Activated T-cell treated with anti-CD3 and anti-CD28 coated beads for 1 hour (primary cell): ENCODE measurements around the gene MUC5AC.

Experiments
- DNase-seq: peaks from one replicate; pipeline ENCODE4 v3.0.0-alpha.2; 2020; ENCODE audit warnings: low read depth

The MUC5AC gene

DNA sequence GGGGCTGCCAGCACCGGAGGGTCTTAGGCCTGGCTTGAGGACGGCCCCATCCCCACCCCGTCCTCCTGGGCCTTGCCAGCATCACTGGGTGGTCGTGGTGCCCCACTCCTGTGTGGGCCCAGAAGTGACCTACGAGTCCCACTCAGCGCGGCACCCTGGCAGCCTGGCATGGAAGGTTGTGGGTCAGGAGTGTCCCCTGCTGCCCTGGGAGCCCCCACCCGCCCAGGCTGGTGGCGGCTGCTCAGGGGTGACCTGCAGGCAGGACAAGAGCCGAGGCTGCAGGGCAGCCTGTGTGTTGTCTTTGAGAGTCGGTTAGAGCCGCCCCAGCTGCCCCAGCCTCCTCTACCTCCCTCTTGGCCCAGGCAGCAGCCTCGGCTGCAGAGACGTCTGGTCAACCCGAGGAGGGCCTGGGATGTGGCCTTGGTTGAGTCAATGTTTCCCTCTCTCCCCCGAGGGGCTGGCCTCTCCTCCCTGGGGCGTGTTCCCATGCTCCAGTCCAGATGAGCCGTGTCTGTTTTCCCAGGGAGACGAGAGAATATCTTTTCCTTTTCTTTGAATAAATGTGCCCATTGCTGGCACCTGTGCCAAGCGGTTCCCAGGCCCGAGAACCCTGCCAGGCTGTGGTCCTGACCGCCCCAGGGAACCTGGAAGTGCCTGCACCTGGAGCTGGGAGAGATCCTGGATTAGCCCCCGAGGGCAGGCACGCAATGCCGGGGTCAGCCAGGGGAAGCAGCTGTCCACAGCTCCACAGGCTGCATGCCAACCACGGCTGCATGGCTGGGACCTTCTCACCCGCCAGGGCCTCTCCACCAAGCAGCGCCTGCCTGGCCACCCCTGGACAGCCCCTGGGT is 35.7 kb upstream of the MUC5AC start:
- DNase-seq: no peak

DNA sequence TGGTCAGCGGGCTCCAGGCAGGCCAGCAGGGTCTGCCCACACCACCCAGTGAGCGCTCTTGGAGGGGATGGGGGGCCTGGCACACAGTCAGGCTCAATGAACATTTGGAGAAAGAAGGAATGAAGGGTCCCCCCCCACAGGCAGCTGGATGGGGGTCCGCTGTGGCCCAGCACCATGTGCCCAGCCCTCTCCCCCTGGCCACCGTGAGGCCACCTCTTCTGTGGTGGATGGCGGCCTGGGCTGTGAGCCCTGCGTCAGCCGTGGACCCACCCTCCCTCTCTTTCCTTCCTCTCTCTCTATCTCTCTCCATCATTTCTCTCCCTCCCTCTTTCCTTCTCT is 35.1 kb upstream of the MUC5AC start:
- DNase-seq: no peak

DNA sequence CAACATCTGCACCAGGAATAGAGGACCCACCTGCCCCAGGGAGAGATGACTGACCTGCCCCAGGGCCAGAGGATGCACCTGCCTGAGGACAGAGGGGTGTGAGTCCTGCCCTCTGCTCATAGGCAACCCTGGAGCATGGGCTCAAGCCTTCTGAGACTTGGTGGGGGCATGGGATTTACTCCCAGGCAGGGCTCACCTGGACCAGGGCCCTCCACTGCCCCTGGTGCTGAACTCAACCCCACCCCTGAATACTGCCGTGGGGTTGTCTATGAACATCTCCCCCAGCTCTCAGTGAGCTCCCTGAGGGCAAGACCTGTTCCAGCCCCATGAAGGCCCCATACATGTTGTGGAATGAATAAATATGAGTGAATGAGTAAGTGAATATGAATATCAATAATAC is 33.8 kb upstream of the MUC5AC start:
- no peak for DNase-seq

DNA sequence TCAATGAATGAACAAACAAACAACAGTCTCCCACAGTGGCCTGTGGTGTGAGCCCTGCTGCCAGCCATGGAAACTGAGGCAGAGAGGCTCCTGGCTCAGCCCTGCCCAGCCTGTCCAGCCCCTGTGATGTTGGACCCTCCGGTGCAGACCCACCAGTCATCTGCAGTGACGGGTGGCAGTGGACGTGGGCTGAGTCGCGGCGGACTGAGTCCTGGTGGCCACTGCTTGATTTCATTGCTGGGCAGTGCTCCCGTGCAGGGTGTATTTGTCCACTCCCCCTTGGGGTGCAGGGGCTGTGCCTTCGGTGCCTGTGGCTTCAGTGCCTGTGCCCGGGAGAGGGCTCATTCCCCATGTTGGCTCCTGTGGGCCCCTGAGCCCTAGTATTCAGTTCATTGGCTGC is 31.9 kb upstream of the MUC5AC start:
- DNase-seq: no peak

DNA sequence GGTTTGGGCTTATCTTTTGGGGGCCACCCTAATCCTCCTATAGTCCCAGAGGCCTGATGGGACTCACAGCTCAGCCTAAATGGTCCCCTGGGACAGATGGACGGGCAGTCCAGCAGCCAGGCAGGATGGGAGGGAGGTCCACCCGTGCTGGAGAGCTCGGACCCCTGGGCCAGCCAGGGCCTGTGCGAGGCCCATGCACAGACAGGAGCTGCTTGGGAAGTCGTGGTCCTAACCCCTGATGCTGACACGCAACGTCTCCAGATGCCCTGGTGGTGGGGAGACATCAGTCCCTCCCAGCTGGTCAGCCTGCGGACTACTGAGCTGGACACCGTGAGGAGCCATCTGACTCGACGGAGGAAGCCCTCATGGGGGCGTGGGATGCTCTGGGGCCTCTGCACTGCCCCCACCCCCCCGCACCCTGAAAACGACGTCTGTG is 31.2 kb upstream of the MUC5AC start:
- DNase-seq: no peak

DNA sequence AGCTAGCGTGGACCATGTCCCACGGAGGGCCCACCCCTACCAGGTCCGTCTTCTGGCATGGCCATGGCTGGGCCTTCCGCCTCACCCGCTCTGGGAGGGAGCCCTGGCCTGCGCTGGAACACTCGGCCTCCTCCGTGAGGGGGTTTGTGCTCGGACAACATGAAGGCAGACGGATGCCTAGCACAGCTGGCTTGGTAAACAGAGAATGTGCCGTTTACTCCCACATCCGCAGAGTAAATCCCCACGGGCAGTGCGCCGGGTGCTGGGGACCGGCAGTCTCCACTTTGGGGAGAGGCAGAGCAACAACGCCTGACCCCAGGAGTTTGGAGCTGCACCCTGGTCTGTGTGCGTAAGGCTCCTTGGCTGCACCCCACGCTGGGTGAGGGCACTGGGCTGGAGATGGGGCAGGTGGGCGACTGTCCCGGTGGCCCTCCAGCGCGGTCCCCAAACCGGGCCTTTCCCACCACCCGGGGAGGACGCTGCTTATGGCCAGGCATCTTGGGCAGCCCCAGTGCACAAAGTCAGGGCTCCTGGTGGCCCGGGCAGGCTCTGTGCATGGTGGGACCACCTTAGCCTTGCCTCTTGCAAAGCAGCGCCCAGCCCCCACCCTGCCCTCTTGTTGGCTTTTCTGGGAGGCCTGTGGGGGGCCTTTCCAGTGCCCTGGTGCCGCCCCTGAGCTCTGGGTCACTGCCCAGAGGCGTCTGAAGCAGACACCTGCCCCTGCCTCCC is 30.7 kb upstream of the MUC5AC start:
- DNase-seq: no peak

DNA sequence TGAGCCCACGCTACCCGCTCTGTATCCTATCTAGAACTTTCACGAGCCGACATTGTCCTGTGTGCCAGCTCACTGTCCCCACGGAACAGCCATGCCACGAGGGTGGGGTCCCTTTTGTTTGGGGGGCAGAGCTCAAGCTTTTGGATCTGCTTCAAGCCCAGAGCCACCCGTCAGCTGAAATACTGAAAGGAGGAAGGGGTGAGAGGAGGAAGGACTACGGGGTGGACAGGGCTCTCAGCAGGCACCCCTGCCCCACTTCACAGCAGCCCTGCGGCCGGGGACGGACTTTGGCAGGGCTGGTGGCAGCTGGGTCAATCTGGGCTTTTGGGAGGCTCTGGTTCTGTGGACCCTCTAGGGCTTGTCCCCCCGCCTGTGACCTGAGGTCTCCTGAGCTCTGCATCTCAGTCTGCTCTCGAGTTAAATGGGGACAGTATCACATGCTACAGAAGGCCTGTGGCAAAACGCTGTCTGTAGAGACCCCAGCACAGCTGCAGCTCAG is 30.0 kb upstream of the MUC5AC start:
- DNase-seq: no peak

DNA sequence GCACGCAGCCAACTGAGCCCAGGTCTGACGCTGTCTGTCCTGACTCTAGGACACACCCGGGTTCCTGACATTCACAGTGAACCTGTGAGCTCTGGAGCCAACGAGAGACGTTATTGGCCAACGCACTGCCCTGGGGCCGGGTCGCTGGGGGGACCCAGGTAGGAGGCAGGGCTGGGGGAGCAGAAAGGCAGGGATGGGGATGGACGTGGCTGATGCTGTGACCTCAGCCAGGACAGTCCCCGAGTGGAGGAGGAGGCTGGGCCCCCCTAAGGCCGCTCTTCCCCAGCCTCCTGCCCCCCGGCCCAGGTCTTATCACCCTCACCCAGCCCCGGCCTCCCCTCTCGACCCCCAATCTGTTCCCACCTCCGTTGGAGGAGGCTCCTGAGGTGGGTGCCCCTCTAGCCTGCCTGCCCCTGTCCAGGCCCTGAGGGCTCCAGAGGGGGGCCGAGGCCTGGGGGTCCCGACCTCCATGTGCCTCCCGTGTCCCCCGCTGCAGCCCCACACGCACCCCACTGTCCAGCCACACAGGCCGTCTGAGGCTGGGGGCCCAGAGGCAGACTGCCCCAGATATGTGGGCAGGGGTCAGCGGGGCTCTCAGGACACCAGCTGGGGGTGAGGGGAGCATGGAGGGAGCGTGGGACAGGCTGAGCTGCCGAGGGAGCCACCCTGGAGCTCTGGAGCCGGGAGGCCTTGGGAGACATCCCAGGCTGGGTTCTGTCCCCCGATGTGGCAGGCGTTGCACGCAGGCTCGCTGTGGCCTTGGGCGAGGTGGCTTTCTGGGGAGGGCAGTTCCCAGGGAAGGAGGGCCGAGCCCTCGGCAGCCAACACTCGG is 29.2 kb upstream of the MUC5AC start:
- DNase-seq: no peak

DNA sequence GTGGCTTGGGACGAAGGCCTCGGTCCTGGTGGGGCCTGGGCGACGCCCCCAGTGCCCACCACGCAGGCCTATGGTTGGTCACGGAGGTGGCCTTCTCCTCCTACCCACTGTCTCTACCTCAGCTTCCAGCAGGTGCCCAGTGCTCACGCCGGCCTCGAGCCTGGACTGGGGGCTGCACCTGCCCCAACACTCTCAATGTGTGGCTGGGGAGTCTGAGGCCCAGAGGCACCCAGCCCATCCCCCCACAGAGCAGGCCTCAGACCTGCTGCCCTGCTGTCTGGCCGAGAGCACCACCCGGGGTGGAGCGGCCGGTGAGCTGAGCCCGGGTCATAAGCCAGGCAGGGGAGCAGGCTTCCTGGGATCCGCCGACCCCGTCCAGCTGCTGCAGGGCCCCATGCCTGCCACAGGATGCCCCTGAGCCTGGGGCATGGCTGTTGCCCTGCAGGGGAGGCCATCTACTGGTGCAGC is 28.6 kb upstream of the MUC5AC start:
- no peak for DNase-seq

DNA sequence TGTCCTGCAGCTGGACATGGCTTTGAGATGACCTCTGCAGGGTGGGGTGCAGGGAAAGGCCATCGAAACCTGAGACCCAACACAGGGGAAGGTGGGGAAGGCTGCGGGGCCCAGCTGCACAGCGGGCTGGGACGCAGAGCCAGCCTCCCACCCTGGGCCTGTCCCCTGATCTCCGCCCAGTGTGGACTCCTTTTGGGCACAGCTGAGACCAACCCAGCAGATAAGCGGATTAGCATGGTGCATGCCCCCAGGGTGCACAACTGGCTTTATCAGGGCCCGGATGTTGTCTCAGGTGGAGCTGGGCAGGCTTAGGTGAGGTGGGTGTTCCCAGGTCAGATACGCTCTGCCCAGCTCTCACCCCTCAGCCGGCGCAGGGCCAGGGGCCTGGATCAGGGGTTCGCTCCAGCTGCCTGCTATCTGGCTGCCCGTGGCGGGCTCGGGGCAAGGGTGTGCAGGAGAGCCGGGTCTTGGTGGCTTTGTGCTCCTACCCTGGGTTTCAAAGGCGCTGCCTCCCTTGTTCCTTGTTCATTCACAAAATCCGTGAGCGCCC is 28.1 kb upstream of the MUC5AC start:
- DNase-seq: no peak

DNA sequence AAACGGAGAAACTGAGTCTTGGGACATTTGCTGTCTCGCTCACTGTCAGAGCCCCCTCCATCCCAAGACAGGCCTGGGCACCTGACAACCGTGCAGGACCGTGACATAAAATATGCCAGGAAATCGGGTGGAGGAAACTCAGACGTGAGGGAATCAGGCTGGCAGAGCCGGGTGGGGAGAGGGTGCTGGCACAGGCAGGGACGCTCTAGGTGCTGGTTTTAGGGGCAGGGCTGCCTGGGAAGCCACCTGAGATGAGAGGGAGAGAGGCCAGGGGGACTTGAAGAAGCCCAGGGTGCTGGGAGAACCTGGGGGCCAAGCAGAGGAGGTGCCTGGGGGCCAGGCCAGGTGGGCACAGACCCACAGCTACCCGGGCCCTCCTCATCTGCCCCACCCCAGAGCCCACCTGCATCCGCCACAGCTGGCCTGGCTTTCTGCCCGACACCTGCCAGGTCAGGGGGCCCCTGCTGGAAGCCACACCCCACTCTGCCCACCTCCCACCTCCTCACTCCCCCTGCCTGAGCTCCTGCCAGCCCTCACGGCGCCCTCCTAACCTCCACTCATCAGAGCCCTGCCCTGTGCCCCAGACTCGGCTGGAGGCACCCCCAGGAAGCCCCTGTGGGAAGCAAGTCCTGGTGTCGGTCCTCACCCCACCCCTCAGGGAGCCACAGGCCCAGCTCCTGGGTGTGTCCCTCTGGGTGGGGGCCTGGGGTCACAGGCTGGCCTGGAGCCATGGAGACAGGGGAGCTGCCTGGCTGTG is 27.3 kb upstream of the MUC5AC start:
- no peak for DNase-seq

DNA sequence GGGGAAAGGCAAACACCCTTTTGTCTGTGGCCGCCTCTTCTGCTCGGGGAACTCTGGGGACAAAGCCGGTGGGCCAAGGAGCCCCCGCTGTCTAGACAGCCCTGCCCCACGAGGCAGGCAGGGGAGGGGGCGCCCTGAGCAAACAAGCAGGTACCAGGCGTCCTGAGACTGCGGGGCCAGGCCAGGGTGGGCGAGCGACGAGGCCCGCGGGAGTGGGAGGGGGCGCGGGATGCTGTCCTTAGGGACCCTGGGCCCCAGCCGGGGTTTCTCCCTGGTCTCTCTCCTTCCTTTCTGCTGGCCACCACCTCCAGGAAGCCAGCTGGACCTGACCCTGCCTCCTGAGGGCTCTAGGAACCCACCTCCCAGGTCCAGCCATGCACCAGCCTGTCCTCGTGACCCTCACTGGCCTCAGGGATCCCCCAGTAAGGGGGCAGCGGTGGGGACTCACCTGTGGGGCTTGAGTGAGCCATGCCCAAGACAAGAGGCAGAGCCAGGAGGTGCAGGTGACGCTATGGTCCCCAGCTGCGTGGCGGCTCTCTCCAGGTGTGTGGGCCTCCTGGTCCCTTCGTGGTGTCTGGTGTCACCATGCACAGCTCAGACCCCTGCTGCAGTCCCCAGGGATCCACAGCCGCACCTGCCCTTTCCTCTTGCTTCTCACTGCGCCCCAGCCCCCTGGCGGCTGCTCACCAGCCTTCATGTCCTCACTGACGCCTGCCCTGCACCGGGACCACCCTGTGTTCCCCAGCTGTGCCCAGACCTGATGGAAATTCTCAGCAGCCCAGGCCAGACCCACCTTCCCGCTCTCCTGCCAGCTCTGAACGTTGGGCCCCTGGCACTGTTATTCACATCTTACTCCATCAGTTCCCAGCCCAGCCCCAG is 26.5 kb upstream of the MUC5AC start:
- no peak for DNase-seq

DNA sequence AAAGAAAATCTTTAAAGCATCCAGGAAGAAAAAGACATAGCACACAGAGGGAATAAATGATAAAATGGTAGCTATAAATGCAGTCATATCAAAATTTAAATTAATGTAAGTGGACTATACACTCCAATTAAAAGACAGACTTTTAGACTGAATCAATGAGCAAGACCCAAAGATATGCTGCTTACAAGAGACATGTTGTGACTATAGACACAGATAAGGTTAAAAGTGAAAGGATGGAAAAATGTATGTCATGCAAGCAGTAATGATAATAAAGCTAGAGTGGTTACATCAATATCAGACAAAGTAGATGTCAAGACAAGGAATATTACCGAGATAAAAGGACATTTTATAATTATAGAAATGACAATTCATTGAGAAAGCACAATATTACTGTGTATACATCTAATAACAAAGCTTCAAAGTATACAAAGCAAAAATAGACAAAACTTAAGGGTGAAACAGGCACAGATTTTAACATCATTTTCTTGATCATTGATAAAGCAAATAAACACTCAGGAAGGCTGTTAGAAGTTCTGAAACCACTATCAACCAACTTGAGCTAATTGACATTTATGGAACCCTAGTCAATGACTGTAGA is 22.8 kb upstream of the MUC5AC start:
- DNase-seq: no peak

DNA sequence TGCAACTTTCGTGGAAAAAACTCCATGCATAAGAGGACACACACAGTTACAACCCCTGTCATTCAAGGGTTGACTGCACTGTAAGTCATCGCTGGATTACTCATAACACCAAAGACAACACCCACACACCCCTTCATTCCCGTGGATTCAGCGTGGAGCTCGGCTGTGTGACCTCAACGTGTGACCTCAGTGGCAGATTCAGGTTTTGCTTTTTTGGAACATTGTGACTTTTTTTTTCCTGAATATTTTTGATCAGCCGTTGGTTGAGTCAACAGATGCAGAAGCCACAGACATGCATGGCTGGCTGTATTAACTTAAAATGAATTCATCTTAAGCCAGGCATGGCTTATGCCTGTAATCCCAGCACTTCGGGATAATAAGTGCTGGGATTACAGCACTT is 19.7 kb upstream of the MUC5AC start:
- DNase-seq: no peak

DNA sequence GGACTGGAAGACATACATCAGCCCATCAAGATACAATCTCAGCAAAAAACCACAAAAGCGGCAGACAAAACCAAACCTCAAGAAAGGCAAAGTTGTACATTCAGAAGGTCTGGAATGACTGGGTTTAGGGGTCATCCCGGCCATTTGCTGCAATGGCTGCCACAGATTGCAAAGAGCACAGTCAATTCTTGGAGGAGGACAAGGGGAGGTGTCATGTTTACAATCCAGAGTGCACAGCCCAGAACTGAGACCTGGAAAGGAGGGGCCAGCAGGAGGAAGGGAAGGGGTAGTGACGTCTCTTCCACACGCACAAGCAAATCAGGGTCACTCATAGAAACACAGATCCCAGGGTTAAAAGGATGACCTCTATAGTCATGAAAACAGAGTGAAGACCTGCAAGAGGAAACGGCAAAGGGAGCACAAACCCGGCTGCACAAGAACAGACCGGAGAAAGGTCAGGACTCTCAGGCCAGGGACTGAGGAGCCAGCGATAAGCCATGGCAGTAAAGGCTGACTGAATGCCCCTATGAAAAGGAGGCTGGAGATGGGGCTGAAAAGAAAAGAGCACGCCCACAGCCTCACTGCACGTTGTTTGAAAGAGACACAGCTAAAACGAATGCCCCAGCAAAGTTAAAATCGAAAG is 18.2 kb upstream of the MUC5AC start:
- no peak for DNase-seq

DNA sequence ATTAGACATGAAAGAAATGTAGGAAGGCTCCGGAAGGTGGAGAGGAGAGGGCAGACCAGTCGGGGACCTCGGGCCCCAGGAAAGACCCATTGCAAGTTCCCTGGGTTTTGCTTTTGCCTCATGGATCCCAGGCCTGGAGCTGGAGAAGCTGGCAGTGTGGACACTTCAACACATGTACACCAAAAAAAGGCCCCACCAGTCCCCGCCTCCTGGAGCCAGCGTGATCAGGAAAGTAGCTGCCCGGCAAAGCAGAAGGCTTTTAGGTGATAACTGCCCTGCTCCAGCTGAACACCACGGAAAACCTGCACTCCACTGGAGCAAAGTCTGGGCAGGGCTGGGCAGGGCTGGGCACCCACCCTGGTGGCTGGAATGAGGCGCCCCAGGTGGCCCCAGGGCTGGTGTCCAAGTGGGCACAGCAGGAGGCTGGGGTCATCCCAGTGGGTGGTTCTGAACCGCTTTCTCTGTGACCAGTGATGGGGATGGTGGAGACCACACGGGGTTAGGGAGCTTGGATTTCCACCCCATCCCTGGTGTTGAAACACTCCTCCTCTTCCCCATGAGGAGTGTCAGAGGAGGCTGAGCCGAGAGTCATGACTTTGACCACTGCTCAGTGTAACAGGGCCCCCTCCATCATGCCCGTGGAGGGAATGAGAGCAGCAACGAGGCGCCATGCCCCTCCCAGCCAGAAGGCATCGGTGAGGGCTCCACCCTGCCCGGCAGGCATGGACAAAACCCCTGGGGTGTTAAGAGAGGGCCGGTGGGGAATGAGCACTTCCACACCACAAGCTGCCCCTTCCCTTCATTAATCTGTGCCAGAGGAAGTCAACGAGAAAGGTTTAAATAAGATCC is 16.9 kb upstream of the MUC5AC start:
- no peak for DNase-seq

DNA sequence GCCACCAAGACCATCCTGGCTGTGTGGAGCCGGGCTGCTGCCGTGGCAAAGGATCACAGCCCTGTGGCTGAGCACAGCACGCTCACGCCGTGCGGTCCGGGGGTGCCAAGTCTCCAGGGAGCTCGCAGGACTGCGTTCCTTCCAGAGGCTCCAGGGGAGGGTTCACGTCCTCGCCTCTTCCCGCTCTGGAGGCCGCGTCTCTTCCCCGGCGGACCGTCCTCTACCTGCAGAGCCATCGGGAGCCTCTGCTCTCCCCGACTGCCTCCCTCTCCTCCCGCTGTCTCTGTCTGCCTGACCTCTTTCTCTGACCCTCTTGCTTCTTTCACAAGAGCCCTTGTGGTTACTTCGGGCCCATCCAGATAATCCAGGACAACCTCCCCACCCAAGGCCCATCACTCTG is 11.4 kb upstream of the MUC5AC start:
- no peak for DNase-seq

DNA sequence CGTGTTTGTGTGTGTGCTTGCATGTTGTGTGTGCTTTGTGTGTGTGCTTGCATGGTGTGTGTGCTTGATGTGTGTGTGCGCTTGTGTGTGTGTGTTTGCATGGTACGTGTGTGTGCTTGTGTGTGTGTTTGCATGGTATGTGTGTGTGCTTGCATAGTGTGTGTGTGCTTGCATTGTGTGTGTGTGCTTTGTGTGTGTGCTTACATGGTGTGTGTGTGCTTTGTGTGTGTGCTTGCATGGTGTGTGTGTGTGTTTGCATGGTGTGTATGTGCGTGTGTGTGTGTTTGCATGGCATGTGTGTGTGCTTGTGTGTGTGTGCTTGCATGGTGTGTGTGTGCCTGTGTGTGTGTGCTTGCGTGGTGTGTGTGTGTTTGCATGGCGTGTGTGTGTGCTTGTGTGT is 10.0 kb upstream of the MUC5AC start:
- no peak for DNase-seq
